Kidney glomerular epithelial cell (primary cell): ENCODE results near the gene C3orf20.

ENCODE experiments used
- DNase-seq: peaks from one replicate; lab custom pipeline; 2025; lab: John Stamatoyannopoulos, UW

C3orf20 gene

GRCh38 chr3:14758959-14759358, 84.0 kb downstream of the C3orf20 start:
- no peak for DNase-seq

GRCh38 chr3:14760185-14760584, 85.2 kb downstream of the C3orf20 start:
- DNase-seq: no peak

- DNase-seq: no peak
Observed at GRCh38 chr3:14761121-14761672, 86.3 kb downstream of the C3orf20 start.

GRCh38 chr3:14761866-14762265, 86.9 kb downstream of the C3orf20 start:
- no peak for DNase-seq

GRCh38 chr3:14762701-14763100, 87.8 kb downstream of the C3orf20 start:
- DNase-seq: no peak

- DNase-seq: no peak
Observed at GRCh38 chr3:14764331-14765059, 89.6 kb downstream of the C3orf20 start.

- no peak for DNase-seq
Observed at GRCh38 chr3:14765060-14765400, 90.1 kb downstream of the C3orf20 start.

- no peak for DNase-seq
Observed at GRCh38 chr3:14765576-14766427, 90.9 kb downstream of the C3orf20 start.

GRCh38 chr3:14766428-14767244, 91.7 kb downstream of the C3orf20 start:
- DNase-seq: no peak

GRCh38 chr3:14767245-14768051, 92.5 kb downstream of the C3orf20 start:
- no peak for DNase-seq

GRCh38 chr3:14768182-14768790, 93.3 kb downstream of the C3orf20 start:
- no peak for DNase-seq

- DNase-seq: no peak
Observed at GRCh38 chr3:14768881-14769280, 93.9 kb downstream of the C3orf20 start.

- no peak for DNase-seq
Observed at GRCh38 chr3:14769544-14770325, 94.8 kb downstream of the C3orf20 start.

- no peak for DNase-seq
Observed at GRCh38 chr3:14770591-14770990, 95.7 kb downstream of the C3orf20 start.

GRCh38 chr3:14771593-14772497, 96.9 kb downstream of the C3orf20 start:
- no peak for DNase-seq

GRCh38 chr3:14772533-14773138, 97.7 kb downstream of the C3orf20 start:
- DNase-seq: no peak

- no peak for DNase-seq
Observed at GRCh38 chr3:14773281-14773680, 98.3 kb downstream of the C3orf20 start.

- no peak for DNase-seq
Observed at GRCh38 chr3:14773691-14774128, 98.8 kb downstream of the C3orf20 start.

GRCh38 chr3:14774431-14774830, 99.5 kb downstream of the C3orf20 start:
- no peak for DNase-seq
